HG03064 (cell line): ENCODE measurements around the gene GUCD1.
"Not testable (repeated sequence)": the region's sequence is repeated elsewhere in the genome, so short reads cannot be mapped to it uniquely, and the experiment has no call there.

ENCODE experiments used
- ATAC-seq: cut with Tn5 transposase; IDR thresholded peaks from one replicate; pipeline ENCODE4 v1.9.1; 2021; ENCODE audit warnings: low read depth; ENCODE audit not compliant: unreplicated experiment

The GUCD1 gene

GRCh38 chr22:24554313-24555164, at the start of gene GUCD1:
Gene GUCD1 (minus strand): TSS chr22:24555138. CDS start chr22:24554991, 147 bp downstream.
- no peak for ATAC-seq

- not testable (repeated sequence) for ATAC-seq
Measured at GRCh38 chr22:24603770-24604629, 49.1 kb upstream of the GUCD1 start.

GRCh38 chr22:24602847-24603769, 48.2 kb upstream of the GUCD1 start, which contains the start of gene GGT1:
Gene GGT1 (plus strand): TSS chr22:24603193. CDS start chr22:24611082, 7,889 bp downstream.
- not testable (repeated sequence) for ATAC-seq

- not testable (repeated sequence) for ATAC-seq
Measured at GRCh38 chr22:24602105-24602749, 47.3 kb upstream of the GUCD1 start.

- no peak for ATAC-seq
Measured at GRCh38 chr22:24601217-24602104, 46.5 kb upstream of the GUCD1 start.

- not testable (repeated sequence) for ATAC-seq
Measured at GRCh38 chr22:24599958-24600715, 45.2 kb upstream of the GUCD1 start.

GRCh38 chr22:24599514-24599913, 44.6 kb upstream of the GUCD1 start:
- no peak for ATAC-seq

- not testable (repeated sequence) for ATAC-seq
Measured at GRCh38 chr22:24597076-24597475, 42.1 kb upstream of the GUCD1 start.

GRCh38 chr22:24595863-24596262, 40.9 kb upstream of the GUCD1 start:
- ATAC-seq, result no peak

- no peak for ATAC-seq
Measured at GRCh38 chr22:24595228-24595627, 40.3 kb upstream of the GUCD1 start.

GRCh38 chr22:24594569-24595120, 39.7 kb upstream of the GUCD1 start:
- no peak for ATAC-seq

GRCh38 chr22:24593836-24594568, 39.1 kb upstream of the GUCD1 start:
- ATAC-seq, result no peak

GRCh38 chr22:24593559-24593835, 38.6 kb upstream of the GUCD1 start:
- ATAC-seq, result not testable (repeated sequence)

GRCh38 chr22:24592851-24593558, 38.1 kb upstream of the GUCD1 start, which contains the start of gene LRRC75B:
Gene LRRC75B (minus strand): TSS chr22:24593073. CDS start chr22:24593039, 34 bp downstream.
- no peak for ATAC-seq

- no peak for ATAC-seq
Measured at GRCh38 chr22:24592058-24592850, 37.3 kb upstream of the GUCD1 start.
